Neural cell (in vitro differentiated cells): ENCODE measurements around the gene TET2. TPM values are rescaled to one million over a fixed set of nuclear protein-coding genes. Genes with fewer than 3 reads are reported as not detected.

Experiments used
- H2AFZ ChIP-seq: fragments of 200-600, 300-800 bp; sonication (generic), shearing (Covaris generic); 2 replicates; pipeline ENCODE4 v1.6.0; 2014; ENCODE audit warnings: low read depth, mild to moderate bottlenecking, antibody characterized with exemption, low read length, moderate library complexity
- H3F3A ChIP-seq: fragments of 200-600 bp; shearing (Covaris generic); 2 replicates; pipeline ENCODE4 v1.6.1; 2016; ENCODE audit warnings: mild to moderate bottlenecking, moderate library complexity, mixed read lengths, antibody characterized with exemption, low read length; ENCODE audit not compliant: insufficient read depth, poor library complexity, severe bottlenecking
- H3K27ac ChIP-seq: fragments of 200-600, 300-800 bp; sonication (generic), shearing (Covaris generic); 2 replicates; pipeline ENCODE4 v1.5.1; 2014; ENCODE audit warnings: mild to moderate bottlenecking, low read length, moderate library complexity
- H3K27me3 ChIP-seq: fragments of 300-800, 200-600 bp; sonication (generic), shearing (Covaris generic); 2 replicates; pipeline ENCODE4 v1.6.0; 2014; ENCODE audit warnings: mild to moderate bottlenecking, low read depth, low read length, moderate library complexity; ENCODE audit not compliant: insufficient read depth
- H3K36me3 ChIP-seq: fragments of 300-800, 200-600 bp; sonication (generic), shearing (Covaris generic); 2 replicates; pipeline ENCODE4 v1.5.1; 2014; ENCODE audit warnings: mild to moderate bottlenecking, antibody characterized with exemption, low read length, moderate library complexity; ENCODE audit not compliant: insufficient read depth
- H3K4me2 ChIP-seq: fragments of 300-800, 200-600 bp; sonication (generic), shearing (Covaris generic); 2 replicates; pipeline ENCODE4 v1.6.0; 2014; ENCODE audit warnings: mild to moderate bottlenecking, low read length
- H3K4me3 ChIP-seq: fragments of 300-800, 200-600 bp; sonication (generic), shearing (Covaris generic); 2 replicates; pipeline ENCODE4 v1.5.1; 2014; ENCODE audit warnings: mild to moderate bottlenecking, low read length, moderate library complexity
- H3K79me2 ChIP-seq: fragments of 200-600 bp; shearing (Covaris generic); replicated peaks from 2 replicates; pipeline ENCODE4 v1.6.0; 2014; ENCODE audit warnings: mild to moderate bottlenecking, low read length, moderate library complexity; ENCODE audit not compliant: insufficient read depth
- H3K9ac ChIP-seq: fragments of 300-800, 200-600 bp; sonication (generic), shearing (Covaris generic); 2 replicates; pipeline ENCODE4 v1.6.1; 2016; ENCODE audit warnings: mild to moderate bottlenecking, low read length, mixed read lengths
- H3K9me2 ChIP-seq: fragments of 200-600 bp; shearing (Covaris generic); 2 replicates; pipeline ENCODE4 v1.6.1; 2016; ENCODE audit warnings: mild to moderate bottlenecking, low read length, mixed read lengths; ENCODE audit not compliant: insufficient read depth
- H3K9me3 ChIP-seq: fragments of 200-600, 300-800 bp; sonication (generic), shearing (Covaris generic); 2 replicates; pipeline ENCODE4 v1.6.1; 2016; ENCODE audit warnings: mild to moderate bottlenecking, mixed run types, low read length, moderate library complexity, mixed read lengths
- H4K20me1 ChIP-seq: fragments of 200-600 bp; shearing (Covaris generic); 2 replicates; pipeline ENCODE4 v1.6.1; 2016; ENCODE audit warnings: mild to moderate bottlenecking, mixed run types; ENCODE audit not compliant: insufficient read depth
- CTCF ChIP-seq: fragments of 450-650 bp; IDR thresholded peaks from 2 replicates; pipeline ENCODE4 v1.5.1; 2014; ENCODE audit warnings: antibody characterized with exemption, mild to moderate bottlenecking, moderate library complexity; ENCODE audit not compliant: poor library complexity, severe bottlenecking
- EP300 ChIP-seq: fragments of 450-650 bp; conservative IDR thresholded peaks from 2 replicates; pipeline ENCODE4 v1.6.1; 2014; ENCODE audit warnings: antibody characterized with exemption, mild to moderate bottlenecking, moderate library complexity; ENCODE audit not compliant: poor library complexity, severe bottlenecking
- EZH2 ChIP-seq: fragments of 200-600, 300-800 bp; shearing (Covaris generic), sonication (generic); IDR thresholded peaks from 2 replicates; pipeline ENCODE4 v1.6.1; 2014; ENCODE audit warnings: antibody characterized with exemption, low read length, borderline replicate concordance, mild to moderate bottlenecking; ENCODE audit not compliant: insufficient read depth, poor library complexity, severe bottlenecking
- MXI1 ChIP-seq: fragments of 450-650 bp; conservative IDR thresholded peaks from 2 replicates; pipeline ENCODE4 v1.6.1; 2014; ENCODE audit warnings: antibody characterized with exemption, mild to moderate bottlenecking; ENCODE audit not compliant: poor library complexity, severe bottlenecking
- POLR2AphosphoS5 ChIP-seq: IDR thresholded peaks from 2 replicates; pipeline ENCODE4 v1.6.1; 2012
- RAD21 ChIP-seq: fragments of 450-650 bp; conservative IDR thresholded peaks from 2 replicates; pipeline ENCODE4 v1.6.1; 2014; ENCODE audit warnings: antibody characterized with exemption, mild to moderate bottlenecking, moderate library complexity
- REST ChIP-seq: IDR thresholded peaks from 2 replicates; pipeline ENCODE4 v1.6.1; 2012; ENCODE audit warnings: borderline replicate concordance
- SMC3 ChIP-seq: fragments of 450-650 bp; conservative IDR thresholded peaks from 2 replicates; pipeline ENCODE4 v1.6.1; 2014; ENCODE audit warnings: antibody characterized with exemption, mild to moderate bottlenecking, moderate library complexity; ENCODE audit not compliant: poor library complexity
- TAF1 ChIP-seq: IDR thresholded peaks from 2 replicates; pipeline ENCODE4 v1.6.1; 2012; ENCODE audit warnings: low read depth
- polyA plus RNA-seq: library from polyadenylated mRNA; depleted of rRNA; stranded (reverse); fragments of >200 nt; gene quantifications from 2 replicates; pipeline ENCODE4 v1.2.3, GENCODE V29; 2014

The TET2 gene
- polyA plus RNA-seq, 1 donor from 2014 or later = 27.1 TPM

GRCh38 chr4:105181259-105181658 is 34.6 kb downstream of the TET2 start:
- Histone ChIP-seq H3K9me3 (no peaks in the 10 kb centered on the region), H3K9ac (no peak overlapping the region), H3K9me2 (no peaks in the 10 kb centered on the region), H3K4me2 (no peak overlapping the region), H3F3A (peaks cover 3% of the 10 kb centered on the region), H3K79me2 (peaks cover 54% of the 10 kb centered on the region), H4K20me1 (no peaks in the 10 kb centered on the region), H2AFZ (no peak overlapping the region), H3K27ac (peak overlapping the region; percentile 0), H3K4me3 (no peak overlapping the region), H3K27me3 (no peaks in the 10 kb centered on the region), H3K36me3 (no peaks in the 10 kb centered on the region)
- TF ChIP-seq SMC3 (no peak), CTCF (no peak), POLR2AphosphoS5 (peak; percentile 41), REST (no peak), EP300 (peak; percentile 59), TAF1 (no peak), RAD21 (no peak), MXI1 (no peak), EZH2 (no peak)

DNA sequence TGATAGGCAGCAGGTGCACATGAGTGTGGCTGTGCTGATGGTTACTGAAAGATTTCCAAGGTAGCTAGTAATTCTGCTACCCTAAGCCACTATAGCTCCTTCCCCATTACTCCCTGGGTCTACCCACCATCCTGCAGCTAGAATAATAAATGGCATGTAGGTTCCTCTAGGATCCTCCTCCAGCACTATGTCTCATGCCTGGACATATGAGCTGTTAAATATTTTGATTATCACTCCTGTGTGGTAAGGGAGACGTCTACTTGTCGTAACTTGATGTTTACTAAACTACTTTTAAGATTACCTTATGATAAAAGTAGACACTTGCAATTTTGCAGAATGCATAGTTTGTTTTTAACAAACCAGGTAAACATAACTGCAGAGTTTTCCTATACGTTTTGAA is 35.5 kb downstream of the TET2 start:
- Histone ChIP-seq H3K36me3 (no peaks in the 10 kb centered on the region), H3K27me3 (no peaks in the 10 kb centered on the region), H3K9me2 (no peaks in the 10 kb centered on the region)

More for the DNA sequence above, 35.5 kb downstream of the TET2 start:
- Histone ChIP-seq H4K20me1 (no peaks in the 10 kb centered on the region), H3K4me3 (no peak overlapping the region), H3K79me2 (peaks cover 51% of the 10 kb centered on the region), H3K9me3 (no peaks in the 10 kb centered on the region), H3F3A (peaks cover 3% of the 10 kb centered on the region), H3K4me2 (peak overlapping the region; percentile 17), H3K9ac (no peak overlapping the region), H3K27ac (no peak overlapping the region), H2AFZ (no peak overlapping the region)
- no peak for TF ChIP-seq TAF1
- TF ChIP-seq EP300 = no peak
- TF ChIP-seq CTCF = no peak
- no peak for TF ChIP-seq POLR2AphosphoS5
- no peak for TF ChIP-seq MXI1
- no peak for TF ChIP-seq SMC3
- no peak for TF ChIP-seq EZH2
- TF ChIP-seq REST = no peak
- TF ChIP-seq RAD21 = no peak
